HG03060 (cell line): ENCODE results near the gene TMEM41B.

Source experiments
- ATAC-seq: cut with Tn5 transposase; IDR thresholded peaks from one replicate; pipeline ENCODE4 v1.9.1; 2021; ENCODE audit warnings: low read depth, moderate number of reproducible peaks; ENCODE audit not compliant: unreplicated experiment

Gene TMEM41B

GRCh38 chr11:9310485-9311090 lies 3.8 kb downstream of the TMEM41B start:
- no peak for ATAC-seq

- no peak for ATAC-seq
Observed at GRCh38 chr11:9304178-9304577, 10.2 kb downstream of the TMEM41B start.

- no peak for ATAC-seq
Observed at GRCh38 chr11:9302448-9302847, 11.9 kb downstream of the TMEM41B start.

- ATAC-seq = no peak
Observed at GRCh38 chr11:9301720-9302119, 12.7 kb downstream of the TMEM41B start.

- ATAC-seq = no peak
Observed at GRCh38 chr11:9293646-9294045, 20.7 kb downstream of the TMEM41B start.

- ATAC-seq = no peak
Observed at GRCh38 chr11:9285850-9286587, 28.4 kb downstream of the TMEM41B start.

GRCh38 chr11:9280655-9281301 lies 33.6 kb downstream of the TMEM41B start:
- ATAC-seq = peak; percentile 85

- ATAC-seq = no peak
Observed at GRCh38 chr11:9277176-9277575, 37.2 kb downstream of the TMEM41B start.

- ATAC-seq = no peak
Observed at GRCh38 chr11:9276571-9276970, 37.8 kb downstream of the TMEM41B start.

- ATAC-seq = no peak
Observed at GRCh38 chr11:9274499-9275258, 39.7 kb downstream of the TMEM41B start.

- no peak for ATAC-seq
Observed at GRCh38 chr11:9273376-9274336, 40.7 kb downstream of the TMEM41B start.

GRCh38 chr11:9269492-9270013 lies 44.8 kb downstream of the TMEM41B start:
- ATAC-seq = no peak

GRCh38 chr11:9267680-9268079 lies 46.7 kb downstream of the TMEM41B start:
- no peak for ATAC-seq

GRCh38 chr11:9266926-9267325 lies 47.5 kb downstream of the TMEM41B start:
- ATAC-seq = no peak

- ATAC-seq = no peak
Observed at GRCh38 chr11:9266132-9266736, 48.2 kb downstream of the TMEM41B start.

- no peak for ATAC-seq
Observed at GRCh38 chr11:9265211-9266131, 48.9 kb downstream of the TMEM41B start, which contains the start of gene DENND5A. Gene DENND5A, minus strand, starts transcription at chr11:9265350. Its CDS starts 281 bp downstream, at chr11:9265069.

- ATAC-seq = no peak
Observed at GRCh38 chr11:9264316-9265210, 49.8 kb downstream of the TMEM41B start.
